ENCODE measurements around the gene ACD.
"Not testable (repeated sequence)": the region's sequence is repeated elsewhere in the genome, so short reads cannot be mapped to it uniquely, and the experiment has no call there.

GRCh38 chr16:67693517-67694285 is 33.6 kb upstream of the ACD start:
- TF ChIP-seq POLR2A, EP300 (IDR thresholded peaks at IDR 0.05): not testable (repeated sequence)
- TF ChIP-seq, protein P1, sequence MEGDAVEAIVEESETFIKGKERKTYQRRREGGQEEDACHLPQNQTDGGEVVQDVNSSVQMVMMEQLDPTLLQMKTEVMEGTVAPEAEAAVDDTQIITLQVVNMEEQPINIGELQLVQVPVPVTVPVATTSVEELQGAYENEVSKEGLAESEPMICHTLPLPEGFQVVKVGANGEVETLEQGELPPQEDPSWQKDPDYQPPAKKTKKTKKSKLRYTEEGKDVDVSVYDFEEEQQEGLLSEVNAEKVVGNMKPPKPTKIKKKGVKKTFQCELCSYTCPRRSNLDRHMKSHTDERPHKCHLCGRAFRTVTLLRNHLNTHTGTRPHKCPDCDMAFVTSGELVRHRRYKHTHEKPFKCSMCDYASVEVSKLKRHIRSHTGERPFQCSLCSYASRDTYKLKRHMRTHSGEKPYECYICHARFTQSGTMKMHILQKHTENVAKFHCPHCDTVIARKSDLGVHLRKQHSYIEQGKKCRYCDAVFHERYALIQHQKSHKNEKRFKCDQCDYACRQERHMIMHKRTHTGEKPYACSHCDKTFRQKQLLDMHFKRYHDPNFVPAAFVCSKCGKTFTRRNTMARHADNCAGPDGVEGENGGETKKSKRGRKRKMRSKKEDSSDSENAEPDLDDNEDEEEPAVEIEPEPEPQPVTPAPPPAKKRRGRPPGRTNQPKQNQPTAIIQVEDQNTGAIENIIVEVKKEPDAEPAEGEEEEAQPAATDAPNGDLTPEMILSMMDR (IDR thresholded peaks at IDR 0.05): not testable (repeated sequence)
